Mesendoderm (in vitro differentiated cells): ENCODE data around the gene PFKFB4.

ENCODE experiments used
- DNase-seq: peaks from one replicate; pipeline ENCODE4 v3.0.0; 2013
- H2AK5ac ChIP-seq: 2 replicates; pipeline ENCODE4 v1.6.1; 2013; ENCODE audit warnings: low read length, inconsistent platforms
- H2BK120ac ChIP-seq: 2 replicates; pipeline ENCODE4 v1.6.1; 2013; ENCODE audit warnings: low read depth, mild to moderate bottlenecking, low read length, moderate library complexity, mixed read lengths
- H2BK15ac ChIP-seq: replicated peaks from 2 replicates; pipeline ENCODE4 v1.6.1; 2013; ENCODE audit warnings: low read depth, mild to moderate bottlenecking, moderate library complexity
- H2BK5ac ChIP-seq: 2 replicates; pipeline ENCODE4 v1.6.1; 2013; ENCODE audit warnings: low read length, inconsistent platforms
- H3K18ac ChIP-seq: 2 replicates; pipeline ENCODE4 v1.6.1; 2013; ENCODE audit warnings: mild to moderate bottlenecking, low read length, mixed read lengths
- H3K23ac ChIP-seq: one replicate; pipeline ENCODE4 v1.6.1; 2013; ENCODE audit warnings: low read length
- H3K27ac ChIP-seq: 2 replicates; pipeline ENCODE4 v1.5.1; 2013; ENCODE audit warnings: low read depth, mild to moderate bottlenecking, inconsistent platforms, low read length, moderate library complexity
- H3K27me3 ChIP-seq: 2 replicates; pipeline ENCODE4 v1.6.1; 2013; ENCODE audit warnings: low read length, control low read depth, mild to moderate bottlenecking, inconsistent platforms; ENCODE audit not compliant: insufficient read depth, poor library complexity
- H3K36me3 ChIP-seq: 2 replicates; pipeline ENCODE4 v1.6.1; 2013; ENCODE audit warnings: low read length, inconsistent platforms; ENCODE audit not compliant: control insufficient read depth, insufficient read depth
- H3K4ac ChIP-seq: one replicate; pipeline ENCODE4 v1.6.1; 2013; ENCODE audit warnings: low read depth, mild to moderate bottlenecking, low read length, moderate library complexity
- H3K4me1 ChIP-seq: 2 replicates; pipeline ENCODE4 v1.6.1; 2013; ENCODE audit warnings: low read depth, low read length, inconsistent platforms; ENCODE audit not compliant: control insufficient read depth
- H3K4me2 ChIP-seq: 2 replicates; pipeline ENCODE4 v1.6.1; 2013; ENCODE audit warnings: low read length
- H3K4me3 ChIP-seq: 2 replicates; pipeline ENCODE4 v1.5.1; 2013; ENCODE audit warnings: mild to moderate bottlenecking, low read length
- H3K56ac ChIP-seq: one replicate; pipeline ENCODE4 v1.6.1; 2013; ENCODE audit warnings: low read length
- H3K79me1 ChIP-seq: 2 replicates; pipeline ENCODE4 v1.6.1; 2013; ENCODE audit warnings: low read length, inconsistent platforms
- H3K79me2 ChIP-seq: 2 replicates; pipeline ENCODE4 v1.6.1; 2013; ENCODE audit warnings: mild to moderate bottlenecking, low read length; ENCODE audit not compliant: control insufficient read depth, insufficient read depth
- H3K9ac ChIP-seq: 2 replicates; pipeline ENCODE4 v1.6.1; 2013; ENCODE audit warnings: low read length, inconsistent platforms
- H4K5ac ChIP-seq: one replicate; pipeline ENCODE4 v1.6.1; 2013; ENCODE audit warnings: low read length
- H4K8ac ChIP-seq: one replicate; pipeline ENCODE4 v1.6.1; 2013; ENCODE audit warnings: low read depth, mild to moderate bottlenecking, control low read depth, low read length, moderate library complexity
- WGBS: extraction: QIAGEN DNeasy Blood & Tissue Kit; methylation state at CpG from one replicate; pipeline ENCODE4 v1.1.7; 2013; ENCODE audit warnings: low lambda C conversion rate, missing lambda C conversion rate; ENCODE audit not compliant: insufficient coverage; ENCODE audit errors: extremely low coverage; 5-methylcytosine and 5-hydroxymethylcytosine counted together

Gene PFKFB4

GRCh38 chr3:48595075-48595525 lies 38.5 kb upstream of the PFKFB4 start, which contains the start of gene COL7A1:
TSS of gene COL7A1 (minus strand) at chr3:48595329. CDS start at chr3:48595159, 170 bp downstream.
- Histone ChIP-seq H3K18ac (no peak within 1 kb of the TSS), H2BK15ac (no peak within 1 kb of the TSS), H3K36me3 (peaks cover 11% of the 10 kb centered on the region), H3K27me3 (no peaks in the 10 kb centered on the region), H4K8ac (no peak within 1 kb of the TSS), H3K79me1 (no peaks in the 10 kb centered on the region), H2AK5ac (no peak within 1 kb of the TSS), H3K79me2 (no peaks in the 10 kb centered on the region), H3K4me2 (no peak within 1 kb of the TSS), H2BK120ac (no peak within 1 kb of the TSS), H3K56ac (peak within 1 kb of the TSS; percentile 56), H4K5ac (no peak within 1 kb of the TSS), H2BK5ac (no peak within 1 kb of the TSS), H3K27ac (peak within 1 kb of the TSS; percentile 70), H3K4me1 (peaks cover 9% of the 10 kb centered on the region), H3K4me3 (no peak within 1 kb of the TSS), H3K4ac (no peak within 1 kb of the TSS), H3K9ac (peak within 1 kb of the TSS; percentile 36), H3K23ac (peak within 1 kb of the TSS; percentile 45)
- WGBS = no CpG with 5 or more reads among the region's 35 CpGs
- DNase-seq = no peak

- H3K79me1 ChIP-seq = no peaks in the 10 kb centered on the region
- no peak overlapping the region for H4K8ac ChIP-seq
- peak overlapping the region; percentile 36 for H3K9ac ChIP-seq
- no peak overlapping the region for H2BK15ac ChIP-seq
- no peak overlapping the region for H3K4ac ChIP-seq
- no peak overlapping the region for H2AK5ac ChIP-seq
- H3K79me2 ChIP-seq = no peaks in the 10 kb centered on the region
- H2BK120ac ChIP-seq = no peak overlapping the region
- peak; percentile 26 for DNase-seq
- H3K4me3 ChIP-seq = no peak overlapping the region
- peak overlapping the region; percentile 70 for H3K27ac ChIP-seq
- H3K18ac ChIP-seq = no peak overlapping the region
- H3K36me3 ChIP-seq = peaks cover 5% of the 10 kb centered on the region
- H3K27me3 ChIP-seq = no peaks in the 10 kb centered on the region
- H3K4me1 ChIP-seq = peaks cover 9% of the 10 kb centered on the region
- WGBS = no CpG with 5 or more reads among the region's 39 CpGs
- H3K23ac ChIP-seq = no peak overlapping the region
- H3K56ac ChIP-seq = peak overlapping the region; percentile 56
- H3K4me2 ChIP-seq = no peak overlapping the region
- no peak overlapping the region for H2BK5ac ChIP-seq
- no peak overlapping the region for H4K5ac ChIP-seq
Measured at GRCh38 chr3:48594417-48595049, 37.9 kb upstream of the PFKFB4 start.

GRCh38 chr3:48593337-48593736 lies 36.7 kb upstream of the PFKFB4 start:
- peaks cover 9% of the 10 kb centered on the region for H3K4me1 ChIP-seq
- no peak overlapping the region for H3K4me3 ChIP-seq
- H2AK5ac ChIP-seq = no peak overlapping the region
- no peak overlapping the region for H3K18ac ChIP-seq
- DNase-seq = no peak
- no peak overlapping the region for H3K27ac ChIP-seq
- H3K56ac ChIP-seq = no peak overlapping the region
- no CpG with 5 or more reads among the region's 9 CpGs for WGBS
- H3K23ac ChIP-seq = no peak overlapping the region
- no peaks in the 10 kb centered on the region for H3K79me1 ChIP-seq
- no peaks in the 10 kb centered on the region for H3K27me3 ChIP-seq
- H3K4ac ChIP-seq = no peak overlapping the region
- no peak overlapping the region for H2BK15ac ChIP-seq
- H3K4me2 ChIP-seq = no peak overlapping the region
- no peak overlapping the region for H2BK5ac ChIP-seq
- H2BK120ac ChIP-seq = no peak overlapping the region
- H4K5ac ChIP-seq = no peak overlapping the region
- no peaks in the 10 kb centered on the region for H3K79me2 ChIP-seq
- H3K36me3 ChIP-seq = peaks cover 1% of the 10 kb centered on the region
- H4K8ac ChIP-seq = no peak overlapping the region
- no peak overlapping the region for H3K9ac ChIP-seq

GRCh38 chr3:48592519-48593087 lies 36.0 kb upstream of the PFKFB4 start:
- Histone ChIP-seq H3K27ac (no peak overlapping the region), H2AK5ac (no peak overlapping the region), H3K18ac (no peak overlapping the region), H2BK5ac (no peak overlapping the region), H3K23ac (no peak overlapping the region), H3K4me1 (peaks cover 9% of the 10 kb centered on the region), H2BK15ac (no peak overlapping the region), H3K4me2 (no peak overlapping the region), H3K4me3 (no peak overlapping the region), H3K79me1 (no peaks in the 10 kb centered on the region), H3K9ac (no peak overlapping the region), H2BK120ac (no peak overlapping the region), H3K36me3 (no peaks in the 10 kb centered on the region), H3K79me2 (no peaks in the 10 kb centered on the region), H4K8ac (no peak overlapping the region), H3K56ac (no peak overlapping the region), H3K27me3 (no peaks in the 10 kb centered on the region), H3K4ac (no peak overlapping the region), H4K5ac (no peak overlapping the region)
- DNase-seq = no peak
- WGBS = no CpG with 5 or more reads among the region's 21 CpGs

- Histone ChIP-seq H3K36me3 (no peaks in the 10 kb centered on the region), H3K23ac (no peak overlapping the region), H3K4ac (no peak overlapping the region), H3K56ac (no peak overlapping the region), H2BK120ac (no peak overlapping the region), H3K27me3 (no peaks in the 10 kb centered on the region), H3K4me1 (peaks cover 9% of the 10 kb centered on the region), H4K8ac (no peak overlapping the region), H3K79me1 (no peaks in the 10 kb centered on the region), H4K5ac (no peak overlapping the region), H3K4me3 (no peak overlapping the region), H2BK5ac (no peak overlapping the region), H3K4me2 (no peak overlapping the region), H3K79me2 (no peaks in the 10 kb centered on the region), H2BK15ac (no peak overlapping the region), H2AK5ac (no peak overlapping the region), H3K9ac (no peak overlapping the region), H3K18ac (no peak overlapping the region), H3K27ac (no peak overlapping the region)
- no peak for DNase-seq
- WGBS = no CpG with 5 or more reads among the region's 22 CpGs
Measured at GRCh38 chr3:48591886-48592518, 35.4 kb upstream of the PFKFB4 start.
